ENCODE measurements around the gene CEP76.

- TF ChIP-seq POLR2A (IDR thresholded peaks at IDR 0.05) (no peak), CTCF (IDR thresholded peaks at IDR 0.05) (no peak)
These were observed 70.6 kb downstream of the CEP76 start for GRCh38 chr18:12631831-12632477.

All from Peyer's patch (tissue), 4 donors.